Measurements from ENCODE around the gene NKAPL.

The NKAPL gene

GRCh38 chr6:28245206-28245941 is 13.7 kb upstream of the NKAPL start:
- DNase-seq, result no peak

- DNase-seq, result no peak
Observed at GRCh38 chr6:28248916-28249315, 10.2 kb upstream of the NKAPL start.

- no peak for DNase-seq
Observed at GRCh38 chr6:28250747-28251146, 8.3 kb upstream of the NKAPL start.

GRCh38 chr6:28251661-28252008 is 7.5 kb upstream of the NKAPL start:
- DNase-seq, result no peak

GRCh38 chr6:28252009-28252975 is 6.8 kb upstream of the NKAPL start, which contains the start of gene ZKSCAN4:
TSS of gene ZKSCAN4 (minus strand) at chr6:28252269. CDS start at chr6:28251980, 289 bp downstream.
- peak; percentile 82 for DNase-seq

GRCh38 chr6:28254121-28254519 is 5.0 kb upstream of the NKAPL start:
- DNase-seq, result no peak

- DNase-seq, result no peak
Observed at GRCh38 chr6:28257042-28257441, 2.1 kb upstream of the NKAPL start.

GRCh38 chr6:28263922-28264321 is 4.8 kb downstream of the NKAPL start:
- DNase-seq, result no peak

GRCh38 chr6:28264834-28265401 is 5.8 kb downstream of the NKAPL start:
- DNase-seq, result no peak

GRCh38 chr6:28266563-28266961 is 7.5 kb downstream of the NKAPL start:
- no peak for DNase-seq

- peak; percentile 91 for DNase-seq
Observed at GRCh38 chr6:28266962-28267694, 8.0 kb downstream of the NKAPL start, which contains the start of gene ZSCAN26. TSS of gene ZSCAN26 (plus strand) at chr6:28267143. CDS start at chr6:28271920, 4,777 bp downstream.

GRCh38 chr6:28267695-28268059 is 8.6 kb downstream of the NKAPL start:
- no peak for DNase-seq

GRCh38 chr6:28269492-28269891 is 10.4 kb downstream of the NKAPL start:
- DNase-seq, result no peak

GRCh38 chr6:28274888-28275287 is 15.8 kb downstream of the NKAPL start:
- no peak for DNase-seq

- DNase-seq, result no peak
Observed at GRCh38 chr6:28277746-28278145, 18.6 kb downstream of the NKAPL start.

GRCh38 chr6:28280595-28281287 is 21.6 kb downstream of the NKAPL start:
- no peak for DNase-seq

- peak; percentile 80 for DNase-seq
Observed at GRCh38 chr6:28281288-28282064, 22.4 kb downstream of the NKAPL start, which contains the start of gene PGBD1. TSS of gene PGBD1 (plus strand) at chr6:28281572. CDS start at chr6:28283814, 2,242 bp downstream.

- no peak for DNase-seq
Observed at GRCh38 chr6:28282926-28283325, 23.8 kb downstream of the NKAPL start.

GRCh38 chr6:28291573-28291972 is 32.5 kb downstream of the NKAPL start:
- DNase-seq, result no peak

- no peak for DNase-seq
Observed at GRCh38 chr6:28295326-28295725, 36.2 kb downstream of the NKAPL start.

GRCh38 chr6:28296520-28297060 is 37.5 kb downstream of the NKAPL start:
- no peak for DNase-seq

Data from left hindlimb (tissue), 1 donor.